Activated naive CD4-positive, alpha-beta T cell treated with anti-CD3 and anti-CD28 coated beads, Interleukin-2, amount 50 U/mL, for 24 hours (primary cell): ENCODE measurements around the gene FKBP15.

Source experiments
- H3K27ac Mint-ChIP-seq: one replicate; pipeline ENCODE4 v1.8.0; 2021; ENCODE audit warnings: mild to moderate bottlenecking, mixed read lengths
- H3K27me3 Mint-ChIP-seq: one replicate; pipeline ENCODE4 v1.8.0; 2021; ENCODE audit warnings: mixed read lengths
- H3K36me3 Mint-ChIP-seq: one replicate; pipeline ENCODE4 v1.8.0; 2021; ENCODE audit warnings: mixed read lengths
- H3K4me1 Mint-ChIP-seq: one replicate; pipeline ENCODE4 v1.8.0; 2021; ENCODE audit warnings: mixed read lengths
- H3K4me3 Mint-ChIP-seq: one replicate; pipeline ENCODE4 v1.8.0; 2021; ENCODE audit warnings: mild to moderate bottlenecking, mixed read lengths
- H3K9me3 Mint-ChIP-seq: one replicate; pipeline ENCODE4 v1.8.0; 2021; ENCODE audit warnings: mixed read lengths

FKBP15 gene

DNA sequence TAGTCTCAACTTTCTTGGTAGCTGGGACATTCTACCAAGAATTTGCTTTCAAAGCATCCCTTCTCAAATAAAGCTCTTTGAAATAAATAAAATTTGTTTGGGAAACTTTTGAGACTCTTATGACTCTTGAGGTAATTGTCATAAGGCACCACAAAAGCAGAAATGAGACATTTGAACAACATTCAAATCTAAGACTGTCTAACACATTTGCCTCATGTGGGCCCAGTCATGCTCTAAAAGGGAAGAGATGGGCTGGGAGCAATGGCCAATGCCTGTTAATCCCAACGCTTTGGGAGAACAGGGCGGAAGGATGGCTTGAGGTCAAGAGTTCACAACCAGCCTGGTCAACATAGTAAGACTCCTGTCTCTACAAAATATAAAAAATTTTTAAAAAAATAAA, 43.8 kb downstream of the FKBP15 start:
- H3K27ac Mint-ChIP-seq = no peak overlapping the region
- H3K4me1 Mint-ChIP-seq = no peaks in the 10 kb centered on the region
- no peaks in the 10 kb centered on the region for H3K27me3 Mint-ChIP-seq
- H3K36me3 Mint-ChIP-seq = peaks cover 41% of the 10 kb centered on the region
- H3K9me3 Mint-ChIP-seq = peaks cover 9% of the 10 kb centered on the region
- no peak overlapping the region for H3K4me3 Mint-ChIP-seq

DNA sequence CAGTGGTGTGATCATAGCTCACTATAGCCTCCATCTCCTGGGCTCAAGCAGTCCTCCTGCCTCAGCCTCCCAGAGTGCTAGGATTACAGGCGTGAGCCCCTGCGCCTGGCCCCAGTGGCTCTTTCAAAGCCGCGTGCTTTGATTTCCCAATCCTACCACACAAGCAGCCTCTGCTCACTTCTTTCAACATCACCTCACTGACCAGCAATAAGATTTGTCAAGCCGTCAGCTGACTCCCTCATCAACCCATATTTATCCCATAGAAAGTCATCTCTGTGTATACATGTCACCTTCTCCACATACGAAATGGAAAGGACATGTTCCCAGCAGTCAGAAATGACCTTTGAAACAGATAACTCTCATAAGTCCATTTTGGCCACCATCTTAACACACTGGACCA, 44.3 kb downstream of the FKBP15 start:
- H3K27me3 Mint-ChIP-seq = no peaks in the 10 kb centered on the region
- peaks cover 44% of the 10 kb centered on the region for H3K36me3 Mint-ChIP-seq
- H3K27ac Mint-ChIP-seq = no peak overlapping the region
- H3K4me1 Mint-ChIP-seq = no peaks in the 10 kb centered on the region
- peaks cover 10% of the 10 kb centered on the region for H3K9me3 Mint-ChIP-seq
- H3K4me3 Mint-ChIP-seq = no peak overlapping the region

DNA sequence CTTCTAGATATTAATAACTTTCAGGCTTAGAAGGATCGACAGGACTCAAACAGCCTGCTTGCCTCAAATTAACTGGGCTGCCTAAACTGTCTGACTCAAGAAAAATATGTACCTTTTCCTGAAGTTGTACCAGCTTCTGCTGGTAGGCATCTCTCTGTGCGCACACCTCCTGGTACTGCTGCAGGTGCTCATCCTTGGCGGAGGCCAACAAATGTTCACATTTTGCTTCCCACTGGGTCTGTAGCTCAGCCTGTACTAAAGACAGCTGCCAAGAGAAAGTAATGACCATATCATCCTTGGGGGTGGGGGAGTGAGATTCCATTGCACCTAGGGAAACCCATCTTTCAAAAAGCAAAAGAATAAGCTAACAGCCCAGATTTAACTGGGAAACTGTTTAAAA, 47.7 kb downstream of the FKBP15 start:
- Mint-ChIP-seq H3K9me3 (peaks cover 10% of the 10 kb centered on the region), H3K27me3 (no peaks in the 10 kb centered on the region), H3K27ac (no peak overlapping the region), H3K4me1 (no peaks in the 10 kb centered on the region), H3K4me3 (no peak overlapping the region), H3K36me3 (peaks cover 45% of the 10 kb centered on the region)

DNA sequence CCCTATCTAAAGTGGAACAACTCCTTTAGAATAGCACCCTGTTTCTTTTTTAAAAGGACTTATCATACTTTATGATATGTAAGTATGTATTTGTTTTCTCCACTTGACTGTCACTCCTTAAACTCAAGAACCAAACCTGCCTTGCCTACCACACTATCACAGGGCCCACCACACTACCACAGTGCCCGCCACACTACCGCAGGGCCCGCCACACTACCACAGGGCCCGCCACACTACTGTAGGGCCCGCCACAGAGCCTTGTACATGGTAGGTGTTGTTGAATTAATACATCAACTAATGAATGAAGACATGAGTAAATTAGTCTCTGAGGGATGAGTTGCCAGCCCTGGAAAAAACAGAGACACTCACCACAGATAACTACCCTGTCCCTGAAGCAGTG, 52.3 kb downstream of the FKBP15 start:
- Mint-ChIP-seq H3K4me1 (no peaks in the 10 kb centered on the region), H3K27ac (no peak overlapping the region), H3K36me3 (peaks cover 29% of the 10 kb centered on the region), H3K9me3 (peaks cover 10% of the 10 kb centered on the region), H3K27me3 (no peaks in the 10 kb centered on the region), H3K4me3 (no peak overlapping the region)

GRCh38 chr9:113166039-113166438, 55.0 kb downstream of the FKBP15 start:
- no peaks in the 10 kb centered on the region for H3K9me3 Mint-ChIP-seq
- no peaks in the 10 kb centered on the region for H3K4me1 Mint-ChIP-seq
- H3K36me3 Mint-ChIP-seq = peaks cover 12% of the 10 kb centered on the region
- no peak overlapping the region for H3K4me3 Mint-ChIP-seq
- H3K27ac Mint-ChIP-seq = no peak overlapping the region
- H3K27me3 Mint-ChIP-seq = no peaks in the 10 kb centered on the region

DNA sequence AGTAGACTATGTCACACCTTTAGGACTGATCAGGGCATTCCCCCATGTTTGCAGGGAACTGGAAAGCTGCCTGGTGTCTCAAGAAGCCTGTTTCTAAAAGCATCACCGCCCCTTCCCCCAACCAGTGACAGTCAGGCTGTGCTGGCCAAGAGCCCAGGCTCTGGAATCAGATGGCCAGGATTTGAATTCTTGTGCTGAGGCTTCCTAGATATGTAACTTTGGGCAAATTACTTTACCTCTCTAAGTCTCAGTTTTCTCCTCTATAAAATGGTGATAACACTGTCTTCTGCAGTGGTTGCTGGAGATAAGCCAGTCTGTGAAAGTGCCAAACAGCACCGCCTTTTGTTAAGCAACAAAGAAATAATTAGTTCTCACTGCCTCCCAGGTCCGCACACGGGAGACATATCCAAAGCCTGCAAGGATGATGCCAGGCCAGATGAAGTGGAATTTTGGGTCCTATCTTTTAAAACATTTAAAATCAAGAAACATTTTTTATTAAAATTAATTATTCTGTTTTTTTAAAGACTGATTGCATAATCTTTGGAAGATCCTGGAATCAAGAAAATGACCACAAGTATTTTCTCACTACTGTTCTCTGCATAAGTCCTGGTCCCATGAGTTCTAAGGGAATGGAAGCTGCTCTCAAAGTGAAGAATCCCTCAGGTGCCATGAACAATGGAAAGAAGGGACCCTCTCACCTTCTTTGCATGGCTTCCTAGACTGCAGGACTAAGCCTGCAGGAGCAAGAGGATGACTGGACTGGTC, 56.4 kb downstream of the FKBP15 start:
- H3K4me1 Mint-ChIP-seq = no peaks in the 10 kb centered on the region

DNA sequence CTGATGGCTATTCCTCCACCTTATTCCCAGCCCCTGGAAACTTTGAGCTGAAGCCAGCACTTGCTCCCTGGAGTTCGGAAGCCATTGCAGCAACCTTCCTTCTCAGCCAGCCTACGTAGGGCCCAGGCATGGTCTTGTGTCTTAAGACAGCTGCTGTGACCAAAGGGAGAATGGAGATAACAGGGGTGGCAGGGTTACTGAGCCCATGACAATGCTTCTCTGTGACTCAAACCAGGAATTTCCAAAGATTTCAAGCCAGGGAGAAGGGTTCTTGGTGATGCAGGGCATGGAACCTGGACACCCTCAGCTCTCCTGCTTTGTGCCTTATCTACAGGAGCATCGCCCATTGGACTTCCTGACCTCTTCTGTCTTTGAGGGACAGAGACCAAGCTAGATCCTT, 58.1 kb downstream of the FKBP15 start:
- peaks cover 14% of the 10 kb centered on the region for H3K36me3 Mint-ChIP-seq
- no peak overlapping the region for H3K4me3 Mint-ChIP-seq
- H3K4me1 Mint-ChIP-seq = no peaks in the 10 kb centered on the region
- no peak overlapping the region for H3K27ac Mint-ChIP-seq
- H3K9me3 Mint-ChIP-seq = no peaks in the 10 kb centered on the region
- no peaks in the 10 kb centered on the region for H3K27me3 Mint-ChIP-seq

More for the DNA sequence above, 56.4 kb downstream of the FKBP15 start:
- Mint-ChIP-seq H3K27ac (no peak overlapping the region), H3K27me3 (no peaks in the 10 kb centered on the region), H3K9me3 (no peaks in the 10 kb centered on the region), H3K4me3 (no peak overlapping the region), H3K36me3 (peaks cover 9% of the 10 kb centered on the region)

DNA sequence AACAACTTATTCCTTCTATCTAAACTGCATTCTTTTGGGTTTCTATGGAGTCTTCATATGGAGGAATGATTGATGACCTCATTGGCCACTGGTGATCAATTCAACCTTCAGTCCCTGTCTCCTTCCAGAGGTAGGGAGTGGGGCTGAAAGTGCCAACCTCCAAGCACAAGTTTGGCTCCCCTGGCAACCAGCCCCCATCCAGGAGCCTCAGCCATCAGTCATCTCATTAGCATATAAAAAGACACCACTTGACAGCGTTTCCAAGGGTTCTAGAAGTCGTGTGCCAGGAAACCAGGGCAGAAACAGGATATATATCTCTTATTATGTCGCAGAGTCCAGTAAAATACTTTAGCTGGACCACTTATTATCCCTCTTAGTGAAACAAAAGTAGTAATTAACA, 60.5 kb downstream of the FKBP15 start:
- Mint-ChIP-seq H3K27ac (no peak overlapping the region), H3K36me3 (peaks cover 11% of the 10 kb centered on the region), H3K4me1 (peaks cover 13% of the 10 kb centered on the region), H3K4me3 (no peak overlapping the region), H3K27me3 (no peaks in the 10 kb centered on the region), H3K9me3 (no peaks in the 10 kb centered on the region)

- peaks cover 11% of the 10 kb centered on the region for H3K36me3 Mint-ChIP-seq
- H3K4me3 Mint-ChIP-seq = no peak overlapping the region
- H3K27me3 Mint-ChIP-seq = no peaks in the 10 kb centered on the region
- H3K9me3 Mint-ChIP-seq = no peaks in the 10 kb centered on the region
- H3K27ac Mint-ChIP-seq = peak overlapping the region; percentile 27
- H3K4me1 Mint-ChIP-seq = peaks cover 24% of the 10 kb centered on the region
Observed at GRCh38 chr9:113158446-113158845, 62.6 kb downstream of the FKBP15 start.

- Mint-ChIP-seq H3K9me3 (no peaks in the 10 kb centered on the region), H3K4me1 (peaks cover 32% of the 10 kb centered on the region), H3K27me3 (no peaks in the 10 kb centered on the region), H3K27ac (no peak overlapping the region), H3K36me3 (peaks cover 8% of the 10 kb centered on the region), H3K4me3 (no peak overlapping the region)
Observed at GRCh38 chr9:113156880-113157279, 64.2 kb downstream of the FKBP15 start.

- Mint-ChIP-seq H3K27me3 (no peaks in the 10 kb centered on the region), H3K4me3 (peak overlapping the region; percentile 32), H3K36me3 (peaks cover 8% of the 10 kb centered on the region), H3K27ac (peak overlapping the region; percentile 85), H3K4me1 (peaks cover 37% of the 10 kb centered on the region), H3K9me3 (no peaks in the 10 kb centered on the region)
Observed at GRCh38 chr9:113155911-113156588, 65.0 kb downstream of the FKBP15 start.

DNA sequence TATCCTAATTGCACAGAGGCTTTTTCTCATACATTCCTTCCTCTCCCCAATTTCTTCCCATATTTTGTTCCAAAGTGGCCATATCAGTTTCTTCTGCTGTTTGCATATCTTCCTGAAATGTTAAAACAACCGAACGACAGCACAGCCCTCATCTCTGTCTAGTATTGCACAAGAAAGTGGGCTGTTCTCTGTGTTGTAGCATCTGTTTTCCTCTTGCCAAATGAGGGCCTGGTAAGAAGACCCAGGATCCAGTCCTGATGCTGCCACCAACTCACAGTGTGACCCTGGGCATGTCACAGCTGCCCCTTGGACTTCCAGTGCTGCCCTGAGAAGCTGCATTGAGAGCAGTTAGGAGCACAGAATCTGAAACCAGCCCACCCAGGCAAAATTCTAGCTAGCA, 66.1 kb downstream of the FKBP15 start:
- Mint-ChIP-seq H3K4me1 (peaks cover 43% of the 10 kb centered on the region), H3K4me3 (no peak overlapping the region), H3K27me3 (no peaks in the 10 kb centered on the region), H3K27ac (no peak overlapping the region), H3K9me3 (no peaks in the 10 kb centered on the region), H3K36me3 (peaks cover 6% of the 10 kb centered on the region)

GRCh38 chr9:113154471-113154870, 66.6 kb downstream of the FKBP15 start:
- no peak overlapping the region for H3K27ac Mint-ChIP-seq

DNA sequence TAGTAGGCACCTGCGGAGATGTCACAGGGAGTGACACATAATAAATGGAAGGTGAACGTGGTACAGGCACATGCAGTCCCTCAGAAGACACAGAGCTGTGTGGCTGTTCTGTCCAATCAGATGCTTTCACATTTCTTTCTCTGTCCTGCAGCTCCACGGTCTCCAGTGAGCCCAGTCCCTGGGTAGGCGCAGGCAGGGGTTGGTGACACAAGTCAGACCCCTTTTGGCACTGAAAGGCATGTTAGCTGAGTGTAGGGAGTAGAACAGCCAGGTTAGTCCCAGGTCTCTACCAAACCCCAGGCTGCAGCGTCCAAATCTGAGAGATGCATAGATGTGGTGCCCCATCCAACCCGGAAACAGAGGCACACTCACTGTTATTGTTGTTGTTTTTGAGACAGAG, 67.5 kb downstream of the FKBP15 start:
- Mint-ChIP-seq H3K27me3 (no peaks in the 10 kb centered on the region), H3K4me3 (no peak overlapping the region), H3K9me3 (no peaks in the 10 kb centered on the region), H3K4me1 (peaks cover 43% of the 10 kb centered on the region), H3K36me3 (peaks cover 3% of the 10 kb centered on the region), H3K27ac (no peak overlapping the region)

More at GRCh38 chr9:113154471-113154870, 66.6 kb downstream of the FKBP15 start:
- H3K4me1 Mint-ChIP-seq = peaks cover 43% of the 10 kb centered on the region
- H3K4me3 Mint-ChIP-seq = no peak overlapping the region
- no peaks in the 10 kb centered on the region for H3K27me3 Mint-ChIP-seq
- H3K9me3 Mint-ChIP-seq = no peaks in the 10 kb centered on the region
- H3K36me3 Mint-ChIP-seq = peaks cover 6% of the 10 kb centered on the region

DNA sequence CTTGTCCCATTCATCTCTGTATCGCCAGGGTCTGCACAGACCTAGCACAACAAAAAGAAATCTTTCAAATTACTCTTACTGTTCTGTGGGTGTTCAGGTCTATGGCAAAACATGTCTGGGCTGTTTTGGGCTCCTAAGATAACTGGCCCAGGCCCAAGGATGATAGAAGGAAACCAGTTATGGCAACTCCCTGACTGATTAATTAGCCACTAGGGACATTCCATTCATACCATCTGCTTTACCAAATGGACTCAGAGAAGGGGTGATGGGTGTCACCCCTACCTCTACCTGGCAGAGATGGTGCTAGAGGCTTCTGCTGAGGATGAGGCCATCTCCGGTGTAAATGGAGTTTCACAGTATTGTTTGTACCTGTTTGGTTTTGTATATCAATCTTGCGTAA, 68.4 kb downstream of the FKBP15 start:
- H3K36me3 Mint-ChIP-seq = no peaks in the 10 kb centered on the region
- peaks cover 43% of the 10 kb centered on the region for H3K4me1 Mint-ChIP-seq
- H3K27ac Mint-ChIP-seq = no peak overlapping the region
- H3K27me3 Mint-ChIP-seq = no peaks in the 10 kb centered on the region
- peak overlapping the region; percentile 76 for H3K4me3 Mint-ChIP-seq
- no peaks in the 10 kb centered on the region for H3K9me3 Mint-ChIP-seq
